ENCODE measurements around the gene SLC12A8.
"Not testable (repeated sequence)": the region's sequence is repeated elsewhere in the genome, so short reads cannot be mapped to it uniquely, and the experiment has no call there.

Gene SLC12A8

DNA sequence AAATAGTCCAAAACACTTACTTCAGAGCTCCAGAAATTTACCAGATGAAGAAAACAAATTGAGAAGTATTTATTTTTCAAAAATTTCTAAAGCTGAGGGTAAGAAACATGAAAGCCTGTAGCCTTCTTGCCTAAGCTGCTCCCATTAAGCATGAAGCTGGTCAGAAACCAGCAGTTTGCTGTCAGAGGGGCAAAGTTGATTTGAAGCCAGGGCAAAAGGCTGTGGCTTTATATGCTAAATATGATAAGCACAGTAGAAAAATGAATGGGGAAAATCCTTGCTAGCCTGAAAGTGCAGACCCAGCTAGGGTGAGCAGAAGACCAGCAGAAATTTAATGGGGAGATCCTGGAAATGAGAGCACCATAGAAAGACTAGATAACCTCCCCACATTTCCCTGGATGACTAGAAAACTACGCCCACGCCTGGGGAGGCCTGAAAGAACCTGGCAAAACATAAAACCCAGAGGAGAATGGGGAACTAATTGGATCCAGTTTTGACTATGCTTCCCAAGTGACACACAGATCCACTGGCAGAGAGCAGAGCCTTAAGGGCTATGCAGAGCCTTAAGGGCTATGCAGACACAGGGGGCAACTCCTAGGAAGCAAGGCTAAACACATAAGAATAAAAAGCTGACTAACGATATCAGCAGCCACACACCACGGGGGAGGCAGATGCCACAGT lies 113.8 kb downstream of the SLC12A8 start:
- TF ChIP-seq, protein P1, sequence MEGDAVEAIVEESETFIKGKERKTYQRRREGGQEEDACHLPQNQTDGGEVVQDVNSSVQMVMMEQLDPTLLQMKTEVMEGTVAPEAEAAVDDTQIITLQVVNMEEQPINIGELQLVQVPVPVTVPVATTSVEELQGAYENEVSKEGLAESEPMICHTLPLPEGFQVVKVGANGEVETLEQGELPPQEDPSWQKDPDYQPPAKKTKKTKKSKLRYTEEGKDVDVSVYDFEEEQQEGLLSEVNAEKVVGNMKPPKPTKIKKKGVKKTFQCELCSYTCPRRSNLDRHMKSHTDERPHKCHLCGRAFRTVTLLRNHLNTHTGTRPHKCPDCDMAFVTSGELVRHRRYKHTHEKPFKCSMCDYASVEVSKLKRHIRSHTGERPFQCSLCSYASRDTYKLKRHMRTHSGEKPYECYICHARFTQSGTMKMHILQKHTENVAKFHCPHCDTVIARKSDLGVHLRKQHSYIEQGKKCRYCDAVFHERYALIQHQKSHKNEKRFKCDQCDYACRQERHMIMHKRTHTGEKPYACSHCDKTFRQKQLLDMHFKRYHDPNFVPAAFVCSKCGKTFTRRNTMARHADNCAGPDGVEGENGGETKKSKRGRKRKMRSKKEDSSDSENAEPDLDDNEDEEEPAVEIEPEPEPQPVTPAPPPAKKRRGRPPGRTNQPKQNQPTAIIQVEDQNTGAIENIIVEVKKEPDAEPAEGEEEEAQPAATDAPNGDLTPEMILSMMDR (IDR thresholded peaks at IDR 0.05; ENCODE audit: borderline replicate concordance, insufficient read depth, low read depth, low read length) = no peak
- no peak overlapping the region for H3K4me3 ChIP-seq (ENCODE audit: low read depth, low read length)

DNA sequence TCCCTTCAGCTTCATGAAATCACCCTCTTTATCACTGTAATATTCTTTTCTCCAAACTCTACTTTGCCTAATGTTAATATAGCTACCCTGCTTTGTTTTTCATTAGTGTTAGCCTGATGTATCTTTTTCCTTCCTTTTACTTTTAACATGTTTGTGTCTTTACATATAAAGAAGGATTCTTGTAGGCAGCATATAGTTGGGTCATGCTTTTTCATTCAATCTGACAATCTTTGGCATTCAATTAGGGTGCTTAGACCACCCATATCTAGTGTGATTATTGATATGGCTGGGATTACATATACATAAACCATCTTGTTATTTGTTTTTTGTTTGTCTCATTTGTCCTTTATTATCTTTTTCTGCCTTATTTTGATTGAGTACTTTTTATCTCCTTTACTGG lies 121.9 kb downstream of the SLC12A8 start:
- no peak overlapping the region for H3K4me3 ChIP-seq (ENCODE audit: low read depth, low read length)
- TF ChIP-seq, protein P1 (IDR thresholded peaks at IDR 0.05; ENCODE audit: borderline replicate concordance, insufficient read depth, low read depth, low read length) = no peak

DNA sequence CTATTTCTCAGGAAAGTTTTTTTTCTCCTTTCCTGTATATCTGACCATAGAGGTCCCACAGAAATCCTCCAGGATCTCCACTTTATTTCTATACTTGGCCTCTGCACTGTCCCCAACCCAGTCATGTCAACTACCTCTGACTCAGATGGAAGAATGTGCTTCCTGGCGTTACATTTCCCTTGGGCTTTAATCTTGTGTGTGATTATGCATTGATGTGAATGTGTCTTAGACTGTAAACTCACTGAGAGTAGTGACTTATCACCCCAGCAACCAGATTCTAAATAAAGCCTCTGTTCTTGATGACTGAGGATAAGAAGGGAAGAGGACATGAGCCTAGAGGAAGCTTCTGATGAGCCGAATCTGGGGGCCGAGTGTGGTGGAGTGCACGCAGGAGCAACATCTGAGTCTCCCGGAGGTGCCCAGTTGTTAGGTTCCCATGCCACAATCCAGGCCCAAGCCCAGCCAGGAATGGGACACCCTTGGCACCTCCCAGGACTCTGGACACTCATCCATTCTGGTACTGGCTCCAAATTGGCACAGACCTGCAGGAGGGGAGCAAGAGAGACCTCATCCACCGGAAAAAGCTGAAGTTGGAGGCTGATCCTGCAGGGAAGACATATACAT lies 124.7 kb downstream of the SLC12A8 start:
- TF ChIP-seq, protein P1 (IDR thresholded peaks at IDR 0.05; ENCODE audit: borderline replicate concordance, insufficient read depth, low read depth, low read length) = no peak

DNA sequence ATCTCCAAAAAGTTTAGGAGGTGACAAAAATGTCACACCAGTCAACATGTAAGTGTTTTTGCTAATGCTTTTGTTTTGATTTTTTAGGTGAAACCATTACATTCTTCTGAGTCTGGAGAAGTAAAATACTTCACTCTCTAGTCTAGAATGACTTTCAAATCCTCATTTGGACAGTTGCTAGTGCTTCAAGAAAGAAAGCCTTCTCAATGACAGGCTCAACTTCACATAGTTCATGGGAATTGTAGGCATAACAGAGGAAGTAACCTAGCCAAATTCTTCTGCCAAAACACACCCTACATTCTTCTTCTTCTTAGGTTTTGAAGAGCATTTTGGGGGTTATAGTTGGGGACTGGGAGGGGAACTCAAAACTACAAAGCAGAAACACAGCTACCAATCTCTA lies 127.4 kb downstream of the SLC12A8 start:
- TF ChIP-seq, protein P1 (IDR thresholded peaks at IDR 0.05; ENCODE audit: borderline replicate concordance, insufficient read depth, low read depth, low read length) = no peak
- no peak overlapping the region for H3K4me3 ChIP-seq (ENCODE audit: low read depth, low read length)

More for the DNA sequence above, 124.7 kb downstream of the SLC12A8 start:
- H3K4me3 ChIP-seq (ENCODE audit: low read depth, low read length) = no peak overlapping the region

DNA sequence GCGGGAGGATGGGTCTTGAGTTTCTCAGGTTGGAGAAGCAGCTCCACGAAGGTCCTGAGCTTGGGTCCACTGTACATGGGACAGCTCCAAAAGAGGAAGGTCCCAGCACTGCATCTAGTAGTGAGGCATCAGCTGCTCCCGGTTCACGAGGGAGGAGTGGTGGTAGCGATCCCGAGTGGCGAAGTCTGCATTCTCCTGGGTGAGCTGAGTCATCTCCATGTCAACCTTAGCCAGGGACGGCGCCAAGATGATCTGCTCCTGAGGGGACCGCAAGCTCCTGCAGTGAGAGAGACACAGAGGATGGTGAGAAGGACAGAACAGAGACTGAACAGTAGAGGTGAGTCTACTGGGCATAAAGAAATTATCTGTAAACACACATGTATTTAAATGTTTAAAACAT lies 128.8 kb downstream of the SLC12A8 start:
- TF ChIP-seq, protein P1 (IDR thresholded peaks at IDR 0.05; ENCODE audit: borderline replicate concordance, insufficient read depth, low read depth, low read length) = no peak
- H3K4me3 ChIP-seq (ENCODE audit: low read depth, low read length) = no peak overlapping the region

DNA sequence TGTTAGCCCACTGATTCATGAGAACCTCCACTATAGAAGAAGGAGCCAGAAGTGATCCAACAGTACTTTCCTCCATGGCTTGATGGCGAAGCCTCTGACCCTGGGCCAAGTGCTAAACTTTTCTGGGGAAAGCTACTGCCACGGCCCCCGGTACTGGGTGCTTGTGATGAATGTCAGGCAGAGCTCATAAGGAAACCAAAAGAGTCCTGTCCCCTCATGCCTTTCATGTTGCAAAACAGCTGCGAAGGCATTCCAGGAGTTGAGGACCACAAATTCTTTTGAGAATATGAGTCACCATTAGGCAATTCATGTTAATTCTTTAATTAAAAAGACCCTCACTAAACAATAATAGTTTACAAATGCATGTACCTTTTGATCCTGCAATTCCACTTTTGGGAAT lies 130.2 kb downstream of the SLC12A8 start:
- not testable (repeated sequence) for H3K4me3 ChIP-seq (ENCODE audit: low read depth, low read length)

DNA sequence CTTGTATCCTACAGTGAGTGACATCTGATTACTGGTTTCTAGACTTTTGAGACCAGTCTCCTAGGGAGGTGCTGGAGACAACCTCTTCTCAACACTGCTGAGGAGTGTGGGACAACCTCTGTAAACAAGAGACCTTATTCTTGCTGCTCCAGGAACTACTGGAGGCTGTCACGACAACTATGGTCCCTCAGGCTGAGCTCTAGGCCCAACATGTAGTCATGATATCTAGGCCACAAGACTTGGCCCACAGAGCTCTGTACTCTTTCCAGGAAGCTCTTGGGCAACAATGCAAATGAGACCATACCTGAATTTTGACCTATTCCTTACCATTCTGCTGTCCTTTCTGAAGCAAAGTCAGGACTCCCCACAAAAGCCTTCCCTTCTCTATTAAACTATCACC lies 132.5 kb downstream of the SLC12A8 start:
- TF ChIP-seq, protein P1 (IDR thresholded peaks at IDR 0.05; ENCODE audit: borderline replicate concordance, insufficient read depth, low read depth, low read length) = no peak
- H3K4me3 ChIP-seq (ENCODE audit: low read depth, low read length) = no peak overlapping the region
